LHCN-M2 (cell line): ENCODE results near the gene EP400. TPM values are rescaled to one million over a fixed set of nuclear protein-coding genes. Genes with fewer than 3 reads are reported as not detected.

ENCODE experiments used
- DNase-seq: peaks from one replicate; pipeline ENCODE4 v3.0.0-alpha.2; 2012; ENCODE audit warnings: low read depth
- total RNA-seq: library from RNA; depleted of rRNA; stranded (reverse); fragments of >200 nt; gene quantifications from 2 replicates; pipeline ENCODE4 v1.2.3, GENCODE V29; 2014

EP400 gene
- total RNA-seq, 1 experiment from 2014 or later, result 10.4 TPM

GRCh38 chr12:132019891-132020290, 70.1 kb downstream of the EP400 start:
- DNase-seq, result no peak

DNA sequence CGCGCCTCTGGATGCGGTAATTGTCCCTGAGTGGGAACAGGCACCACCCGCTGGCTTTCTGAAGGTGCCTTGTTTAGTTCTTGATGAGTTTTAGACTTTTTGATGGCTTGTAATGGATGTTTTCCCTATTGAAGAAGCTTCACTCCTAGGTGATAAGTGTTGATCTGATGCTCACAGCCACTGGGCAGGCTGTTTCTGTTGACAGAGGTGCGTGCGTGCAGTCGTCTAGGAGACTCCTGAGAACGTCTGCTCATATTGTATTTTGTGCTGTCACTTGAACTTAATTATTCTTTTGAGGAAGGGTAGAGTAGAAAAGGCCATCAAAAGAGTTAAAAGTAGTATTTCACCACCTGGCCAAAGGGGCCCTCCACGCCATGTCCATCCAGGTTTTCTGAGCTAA, 70.5 kb downstream of the EP400 start:
- no peak for DNase-seq

- no peak for DNase-seq
These were observed 71.5 kb downstream of the EP400 start for GRCh38 chr12:132021031-132021871.

DNA sequence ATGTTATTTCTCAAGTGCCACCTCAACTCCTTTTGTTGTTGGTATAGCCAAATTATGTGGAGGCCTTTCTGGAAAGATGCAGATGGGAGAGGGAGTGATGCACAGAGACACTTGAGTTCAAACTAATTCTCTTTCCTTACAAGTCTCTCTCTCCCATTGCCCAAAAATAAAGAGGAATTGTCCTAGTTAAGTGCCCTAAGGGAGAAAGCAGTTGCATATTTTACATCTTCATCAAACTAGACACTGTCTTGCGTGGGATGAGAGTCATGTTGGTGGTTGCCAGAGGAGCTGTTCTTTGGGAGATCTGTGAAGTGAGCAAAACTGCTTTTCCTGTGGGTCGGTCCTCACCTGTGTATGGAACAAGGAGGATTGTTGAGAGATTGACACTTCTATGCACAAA, 72.2 kb downstream of the EP400 start:
- no peak for DNase-seq

- no peak for DNase-seq
These were observed 73.9 kb downstream of the EP400 start for GRCh38 chr12:132023658-132024057.

- DNase-seq, result no peak
These were observed 75.0 kb downstream of the EP400 start for GRCh38 chr12:132024758-132025157.

DNA sequence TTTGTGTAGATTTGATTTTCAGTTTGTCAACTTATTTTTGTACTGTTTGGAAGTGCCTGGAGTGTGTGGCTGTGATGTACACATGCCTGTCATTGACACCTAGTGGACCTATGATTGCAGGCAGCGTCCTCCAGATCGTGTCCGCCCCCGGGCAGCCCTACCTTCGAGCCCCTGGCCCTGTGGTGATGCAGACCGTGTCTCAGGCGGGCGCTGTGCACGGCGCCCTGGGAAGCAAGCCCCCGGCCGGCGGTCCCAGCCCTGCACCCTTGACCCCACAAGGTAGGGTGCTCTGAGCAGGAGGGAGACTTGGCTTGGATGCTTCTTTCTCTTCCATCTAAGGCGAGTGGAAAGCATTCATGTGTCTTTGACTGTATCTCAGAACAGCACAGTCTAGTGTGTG, 75.8 kb downstream of the EP400 start:
- no peak for DNase-seq

GRCh38 chr12:132026061-132026795, 76.5 kb downstream of the EP400 start:
- DNase-seq, result peak; percentile 65

GRCh38 chr12:132026796-132027500, 77.2 kb downstream of the EP400 start:
- no peak for DNase-seq

DNA sequence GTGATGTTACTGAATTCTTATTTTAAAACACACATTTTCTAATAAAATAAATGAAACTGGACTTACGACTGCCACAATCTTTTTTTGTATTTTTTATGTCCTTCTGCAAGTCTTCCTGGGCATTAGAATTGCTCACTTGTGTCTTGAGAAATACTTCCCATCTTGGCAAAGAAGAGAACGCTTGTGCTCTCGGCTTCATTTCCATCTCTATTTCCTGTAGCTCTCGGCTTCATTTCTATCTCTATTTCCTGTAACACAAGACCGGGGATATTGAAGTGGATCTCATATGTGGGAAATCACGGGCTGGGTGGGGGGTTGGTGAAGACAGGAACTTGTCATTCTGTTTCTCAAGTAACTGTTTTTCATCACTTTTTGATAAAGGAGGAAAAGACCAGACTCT, 77.9 kb downstream of the EP400 start:
- DNase-seq, result no peak

DNA sequence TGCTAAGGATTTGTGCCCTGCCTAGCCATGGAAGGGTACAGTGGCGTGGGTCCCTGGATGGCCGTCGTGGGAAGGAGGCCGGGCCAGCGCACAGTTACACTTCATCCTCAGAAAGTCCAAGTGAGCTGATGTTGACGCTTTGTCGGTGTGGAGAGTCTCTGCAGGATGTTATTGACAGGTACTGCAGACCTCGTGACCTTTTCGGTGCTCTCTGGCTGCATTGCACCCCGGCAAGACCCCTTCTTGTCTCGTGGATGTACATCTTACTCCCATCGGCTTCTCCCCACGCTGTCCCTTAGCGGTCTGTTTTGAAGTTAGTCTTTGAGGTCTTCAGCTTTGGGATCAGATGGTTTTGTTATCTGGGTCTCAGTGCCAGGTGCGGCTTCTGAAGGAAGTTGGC, 78.4 kb downstream of the EP400 start:
- no peak for DNase-seq

DNA sequence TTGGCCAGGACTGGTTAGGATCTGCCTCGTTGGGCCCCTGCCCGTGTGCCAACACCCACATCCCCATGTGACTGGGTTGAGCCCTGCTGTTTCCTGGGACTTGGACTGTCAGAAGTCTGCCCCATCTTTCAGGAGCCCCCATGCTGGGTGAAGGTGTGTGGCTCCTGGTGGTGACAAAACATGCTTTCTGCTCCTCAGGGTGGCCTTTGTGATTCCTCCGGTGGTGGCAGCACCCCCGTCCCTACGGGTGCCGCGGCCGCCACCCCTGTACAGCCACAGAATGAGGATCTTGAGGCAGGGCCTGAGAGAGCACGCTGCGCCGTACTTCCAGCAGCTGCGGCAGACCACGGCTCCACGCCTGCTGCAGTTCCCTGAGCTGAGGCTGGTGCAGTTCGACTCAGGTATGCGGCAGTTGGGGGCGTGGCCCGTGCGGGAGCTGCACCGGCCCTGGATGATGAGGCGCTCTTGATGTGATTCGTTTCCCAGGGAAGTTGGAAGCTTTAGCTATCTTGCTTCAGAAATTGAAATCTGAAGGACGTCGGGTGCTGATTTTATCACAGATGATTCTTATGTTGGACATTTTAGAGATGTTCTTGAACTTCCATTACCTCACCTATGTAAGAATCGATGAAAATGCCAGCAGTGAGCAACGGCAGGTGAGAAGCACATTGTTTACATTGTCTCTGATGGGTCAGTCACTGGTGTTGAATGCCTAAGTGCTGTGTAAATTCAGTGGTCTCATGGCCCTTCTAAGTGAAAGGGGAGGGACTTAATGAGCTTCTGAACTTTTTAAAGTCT, 80.0 kb downstream of the EP400 start:
- no peak for DNase-seq

GRCh38 chr12:132030367-132031038, 80.8 kb downstream of the EP400 start:
- DNase-seq, result peak; percentile 55

DNA sequence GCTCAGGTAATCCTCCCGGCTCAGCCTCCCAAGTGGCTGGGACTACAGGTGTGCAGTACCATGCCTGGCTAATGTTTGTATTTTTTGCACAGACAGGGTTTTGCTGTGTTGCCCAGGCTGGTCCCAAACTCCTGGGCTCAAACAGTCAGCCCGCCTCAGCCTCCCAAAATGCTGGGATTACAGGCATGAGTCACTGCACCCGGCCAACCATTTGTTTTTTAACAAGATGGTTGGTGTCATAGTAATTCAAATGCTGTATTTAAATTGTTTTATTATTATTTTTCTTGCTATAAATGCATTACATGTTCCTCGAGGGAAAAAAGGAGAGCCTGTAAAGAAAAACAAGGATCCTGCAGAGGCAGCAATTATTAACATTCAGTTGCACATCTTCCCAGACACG, 83.9 kb downstream of the EP400 start:
- DNase-seq, result peak; percentile 44

DNA sequence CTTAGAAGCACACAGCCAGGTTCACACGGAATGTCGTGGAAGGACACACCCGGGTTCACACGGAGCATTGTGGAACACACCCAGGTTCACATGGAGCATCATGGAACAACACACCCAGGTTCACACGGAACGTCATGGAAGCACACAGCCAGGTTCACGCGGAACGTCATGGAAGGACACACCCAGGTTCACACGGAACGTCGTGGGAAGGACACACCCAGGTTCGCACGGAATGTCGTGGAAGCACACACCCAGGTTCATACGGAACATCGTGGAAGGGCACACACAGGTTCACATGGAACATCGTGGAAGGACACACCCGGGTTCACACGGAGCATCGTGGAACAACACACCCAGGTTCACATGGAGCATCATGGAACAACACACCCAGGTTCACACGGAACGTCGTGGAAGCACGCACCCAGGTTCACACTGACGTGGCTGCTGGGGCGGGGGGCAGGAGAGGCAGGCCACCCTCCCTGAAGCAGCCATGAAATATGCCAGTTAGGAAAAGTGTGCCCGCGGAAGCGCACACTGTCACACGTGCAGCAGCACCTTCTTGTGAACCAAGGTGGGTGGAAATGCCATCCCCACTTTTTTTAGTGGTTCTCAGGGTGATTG, 86.4 kb downstream of the EP400 start:
- no peak for DNase-seq

DNA sequence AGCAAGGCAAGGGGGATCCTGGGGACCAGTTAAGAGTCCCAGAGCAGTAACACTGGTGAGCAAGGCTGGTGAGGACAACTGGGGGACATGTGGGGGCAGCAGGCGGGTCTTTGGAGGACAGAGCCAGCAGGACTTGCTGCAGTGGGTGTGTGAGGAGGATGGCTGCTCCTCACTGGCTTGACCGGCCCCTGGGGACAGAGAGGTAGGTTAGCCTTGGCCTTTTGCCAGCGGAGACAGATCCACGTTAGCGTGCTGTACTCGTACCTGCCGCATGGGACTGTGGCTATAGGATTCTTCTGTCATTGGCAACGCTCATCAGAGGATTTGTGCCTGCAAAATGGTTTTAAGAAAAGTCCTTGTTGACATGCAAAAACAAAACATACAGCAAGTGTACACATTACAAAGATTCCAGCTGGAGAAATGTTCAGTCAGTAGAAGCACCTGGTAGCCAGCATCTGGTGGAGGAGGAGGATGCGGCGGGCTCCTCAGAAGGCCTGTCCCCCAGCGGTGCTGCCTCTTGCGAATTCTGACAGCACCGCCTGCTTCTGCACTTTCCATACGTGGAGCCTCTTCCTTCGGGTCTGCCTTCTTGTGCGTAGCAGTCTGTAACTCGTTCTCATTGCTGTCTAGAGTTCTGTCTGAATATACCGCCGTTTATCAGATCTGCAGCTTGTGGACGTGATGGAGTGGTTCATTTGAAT, 91.3 kb downstream of the EP400 start:
- DNase-seq, result no peak

- DNase-seq, result no peak
These were observed 93.5 kb downstream of the EP400 start for GRCh38 chr12:132043216-132043615.

DNA sequence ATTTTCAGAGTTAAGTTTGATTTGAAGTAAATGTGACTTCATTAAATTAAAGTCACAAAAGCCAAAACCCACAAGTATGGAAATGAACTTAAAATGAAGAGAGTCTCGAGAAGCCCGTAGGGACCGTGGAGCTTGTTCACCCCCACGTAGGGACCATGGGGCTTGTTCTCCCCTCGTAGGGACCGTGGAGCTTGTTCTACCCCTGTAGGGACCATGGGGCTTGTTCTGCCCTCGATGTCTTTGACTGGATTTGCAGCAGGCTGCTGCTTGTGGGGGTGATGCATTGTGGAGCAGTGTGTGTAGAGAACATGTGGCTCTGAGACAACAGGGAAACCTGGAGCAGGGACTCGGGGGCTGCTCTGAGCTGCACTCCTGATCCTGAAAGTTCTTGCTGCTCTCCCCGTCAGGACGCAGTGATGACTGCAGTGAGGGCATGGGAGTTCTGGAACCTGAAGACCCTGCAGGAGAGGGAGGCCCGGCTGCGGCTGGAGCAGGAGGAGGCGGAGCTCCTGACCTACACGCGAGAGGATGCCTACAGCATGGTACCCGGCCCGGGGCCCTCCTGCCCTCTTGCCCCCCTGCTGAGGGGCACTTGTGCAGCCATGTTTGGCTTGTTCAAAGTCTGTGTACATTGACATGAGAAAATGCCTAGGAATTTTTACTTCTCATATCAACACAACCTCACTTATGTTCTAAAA, 94.2 kb downstream of the EP400 start:
- no peak for DNase-seq
